Ureter (tissue), 1 donor: ENCODE data around the gene SYNJ1. TPM values are rescaled to one million over a fixed set of nuclear protein-coding genes. Genes with fewer than 3 reads are reported as not detected.
"Not testable (repeated sequence)": the region's sequence is repeated elsewhere in the genome, so short reads cannot be mapped to it uniquely, and the experiment has no call there.

Experiments
- DNase-seq: peaks from one replicate; pipeline ENCODE4 v3.0.0-alpha.2; 2020; ENCODE audit warnings: low spot score
- total RNA-seq: library from RNA; stranded (reverse); gene quantifications from one replicate; pipeline ENCODE4 v1.2.4, GENCODE V29; 2023
- donor health status: DM: yes; HTN: yes; CAD: no.

The SYNJ1 gene
- total RNA-seq, 1 donor from 2014 or later: 19.1 TPM

DNA sequence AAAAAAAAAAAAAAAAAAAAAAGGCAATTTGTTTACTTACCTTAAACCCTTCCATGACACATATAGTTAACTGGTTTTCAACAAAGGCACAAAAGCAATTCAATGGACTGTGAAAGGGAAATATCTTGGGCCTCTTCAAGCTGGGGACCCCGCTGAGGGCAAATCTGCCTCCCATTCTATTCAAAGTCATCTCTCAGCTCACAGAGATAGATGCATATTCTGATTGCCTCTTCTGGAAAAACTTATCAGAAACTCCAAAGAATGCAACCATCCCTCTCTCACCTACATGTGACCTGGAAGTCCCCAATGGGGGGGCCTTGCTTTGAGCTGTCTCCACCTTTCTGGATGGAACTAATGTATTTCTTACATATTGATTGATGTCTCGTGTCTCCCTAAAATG lies 12.1 kb upstream of the SYNJ1 start:
- DNase-seq: no peak

DNA sequence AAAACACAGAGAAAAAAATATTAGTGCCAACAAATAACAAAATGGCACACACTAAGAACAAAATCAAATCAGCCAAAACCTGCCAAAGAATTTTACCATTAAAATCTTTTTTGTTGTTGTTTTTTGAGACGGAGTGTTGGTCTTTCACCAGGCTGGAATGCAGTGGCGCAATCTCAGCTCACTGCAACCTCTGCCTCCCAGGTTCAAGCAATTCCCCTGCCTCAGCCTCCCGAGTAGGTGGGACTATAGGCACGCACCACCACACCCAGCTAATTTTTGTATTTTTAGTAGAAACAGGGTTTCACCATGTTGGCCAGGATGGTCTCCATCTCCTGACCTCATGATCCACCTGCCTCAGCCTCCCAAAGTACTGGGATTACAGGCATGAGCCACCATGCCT lies 8.3 kb upstream of the SYNJ1 start:
- not testable (repeated sequence) for DNase-seq

DNA sequence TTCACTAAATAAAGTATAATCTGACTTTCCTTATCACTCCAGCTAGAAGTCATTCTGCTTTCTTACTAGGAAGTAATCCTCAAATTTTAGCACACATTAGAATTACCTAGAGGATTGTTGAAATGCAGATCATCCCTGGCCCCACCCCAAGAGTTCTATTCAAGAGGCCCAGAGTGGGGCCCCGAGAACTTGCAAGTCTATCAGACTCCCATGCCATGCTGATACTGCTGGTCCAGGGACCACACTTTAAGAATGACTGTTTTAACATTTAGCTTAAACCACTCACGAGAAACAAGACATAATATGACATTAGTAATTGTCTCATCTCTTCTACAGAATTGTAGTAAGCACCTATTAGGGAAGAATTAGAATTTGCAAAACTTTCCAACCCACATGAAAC lies 7.7 kb upstream of the SYNJ1 start:
- no peak for DNase-seq

DNA sequence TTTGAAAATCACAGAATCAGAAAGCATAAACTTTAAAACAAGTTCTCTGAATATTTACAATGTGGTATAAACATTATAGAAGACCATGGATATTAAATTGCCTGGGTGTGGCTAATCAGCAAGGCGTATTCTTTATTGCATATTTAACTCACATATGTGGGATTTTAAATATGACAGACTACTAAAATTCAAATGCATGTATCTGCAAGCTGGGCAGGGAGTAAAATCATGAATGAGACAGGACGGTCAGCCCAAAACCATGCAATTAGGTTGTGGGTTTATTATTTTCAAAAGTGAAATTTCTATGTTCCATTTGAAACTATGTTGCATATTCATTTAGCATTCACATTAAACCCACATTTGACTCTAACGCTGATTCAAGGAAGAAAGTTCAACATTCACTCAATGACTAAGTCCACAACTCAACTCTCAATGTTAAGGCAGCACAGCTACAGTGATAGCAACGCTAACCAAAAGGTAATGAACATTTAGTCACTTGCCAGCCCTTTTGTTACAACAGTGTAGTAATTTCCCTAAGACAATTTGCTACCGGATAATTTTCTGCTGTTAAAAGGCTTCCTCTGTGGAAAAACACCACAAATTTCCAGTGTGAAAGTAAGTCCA lies 6.3 kb upstream of the SYNJ1 start:
- no peak for DNase-seq

DNA sequence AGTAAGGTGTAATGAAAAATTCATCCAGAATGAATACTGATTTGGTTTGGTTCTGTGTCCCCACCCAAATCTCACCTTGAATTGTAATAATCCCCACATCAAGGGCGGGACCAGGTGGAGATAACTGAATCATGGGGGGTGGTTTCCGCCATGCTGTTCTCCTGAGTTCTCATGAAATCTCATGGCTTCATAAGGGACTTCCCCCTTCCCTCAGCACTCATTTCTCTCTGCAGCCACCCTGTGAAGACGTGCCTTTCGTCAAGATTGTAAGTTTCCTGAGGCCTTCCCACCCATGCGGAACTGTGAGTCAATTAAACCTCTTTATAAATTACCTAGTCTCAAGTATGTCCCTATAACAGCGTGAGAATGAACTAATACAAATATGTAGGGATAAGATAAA lies 5.5 kb upstream of the SYNJ1 start:
- no peak for DNase-seq

DNA sequence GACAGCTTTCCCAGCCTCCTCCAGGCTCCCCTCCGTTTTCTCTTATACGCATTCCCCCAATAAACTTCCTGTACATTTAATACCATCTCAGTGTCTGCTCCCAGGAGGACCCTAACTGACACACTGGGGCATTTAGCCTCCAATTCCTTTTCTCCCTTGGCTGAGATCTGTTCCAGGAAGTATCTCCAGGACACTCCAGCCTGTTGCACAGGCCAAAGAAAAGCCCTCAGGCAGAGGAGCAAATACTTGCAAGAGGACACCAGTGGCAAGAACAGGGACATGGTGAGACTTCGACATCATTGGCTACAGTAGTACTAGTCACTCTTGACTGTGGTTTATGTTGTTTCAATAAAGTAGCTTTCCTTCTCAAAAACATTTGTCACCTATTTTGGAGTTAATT lies 4.7 kb upstream of the SYNJ1 start:
- DNase-seq: no peak

DNA sequence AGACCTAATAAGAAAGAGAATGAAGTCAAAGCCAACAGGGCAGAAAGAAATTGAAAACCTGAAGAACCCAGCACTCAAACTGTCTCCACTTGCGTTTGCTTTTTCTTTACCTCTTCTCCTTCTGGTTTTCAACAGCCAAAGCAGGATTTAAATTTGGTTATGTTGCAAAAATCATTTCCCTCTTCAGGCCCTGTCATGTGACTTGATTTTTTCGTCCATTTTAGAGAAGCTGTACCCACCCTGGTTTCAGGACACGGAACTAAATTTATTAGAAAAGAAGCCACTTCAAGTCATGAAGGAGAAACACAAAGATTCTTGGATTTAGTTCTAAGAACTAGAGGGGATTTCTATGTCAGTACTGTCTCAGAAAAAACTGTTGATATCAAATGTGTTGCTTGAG lies 1.0 kb upstream of the SYNJ1 start:
- no peak for DNase-seq

DNA sequence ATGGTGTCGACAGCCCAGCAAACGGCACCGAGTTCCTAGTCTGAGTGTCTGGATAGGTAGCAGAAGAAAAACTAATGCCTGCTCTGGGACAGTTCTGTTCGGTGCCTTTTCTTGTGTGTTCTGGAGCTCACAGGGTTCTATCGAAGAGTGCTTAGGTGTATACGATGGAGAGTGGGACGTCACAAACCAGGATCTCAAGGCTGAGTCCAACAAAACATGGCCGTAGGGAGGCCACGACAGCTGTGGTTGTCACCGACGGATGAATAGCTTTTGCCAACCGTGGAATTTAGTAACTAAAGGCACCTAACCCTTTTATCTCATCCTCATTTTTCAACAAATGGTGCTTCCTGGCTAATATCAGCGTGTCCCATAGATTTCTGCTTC lies 635 bp upstream of the SYNJ1 start:
- no peak for DNase-seq

DNA sequence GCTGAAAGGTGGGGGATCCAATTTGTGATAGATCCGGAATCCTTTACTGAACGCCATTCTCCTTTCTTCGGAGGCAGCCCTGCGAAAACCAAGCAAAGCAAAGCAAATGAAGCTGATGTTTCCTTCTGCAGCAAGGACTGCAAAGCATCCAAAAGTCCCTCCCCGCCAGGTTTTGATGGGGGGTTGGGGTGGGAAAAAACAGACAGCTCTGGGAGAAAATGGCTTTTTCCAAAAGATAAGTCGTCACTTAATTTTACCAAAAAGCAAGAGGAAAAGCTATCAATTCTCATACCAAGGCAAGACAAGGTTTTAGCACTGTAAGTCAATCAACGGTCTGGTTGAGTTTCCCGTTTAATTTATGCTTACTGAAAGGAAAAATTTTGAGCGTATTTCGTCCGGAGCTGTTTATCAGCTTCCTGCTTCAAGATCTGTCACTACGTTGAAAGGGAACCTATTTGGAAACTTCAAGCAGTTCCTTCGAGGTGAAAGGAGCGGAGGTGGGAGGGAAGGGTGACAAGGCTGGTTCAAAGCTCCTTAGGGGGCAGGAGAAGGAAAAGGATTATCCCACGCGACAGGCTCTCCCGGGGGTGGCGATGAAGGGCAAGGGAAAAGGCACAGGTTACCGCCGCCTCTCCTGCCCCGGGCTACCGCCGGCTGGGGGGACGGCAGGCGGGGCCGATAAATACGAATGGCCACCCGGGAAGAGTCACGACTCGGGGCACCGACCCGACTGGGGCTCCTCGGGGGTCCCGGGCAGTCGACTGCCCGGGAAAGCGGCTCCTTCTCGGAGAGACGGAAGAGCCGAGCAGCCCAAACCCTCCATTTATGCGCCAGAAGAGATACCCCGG lies 750 bp downstream of the SYNJ1 start:
- peak; percentile 45 for DNase-seq

DNA sequence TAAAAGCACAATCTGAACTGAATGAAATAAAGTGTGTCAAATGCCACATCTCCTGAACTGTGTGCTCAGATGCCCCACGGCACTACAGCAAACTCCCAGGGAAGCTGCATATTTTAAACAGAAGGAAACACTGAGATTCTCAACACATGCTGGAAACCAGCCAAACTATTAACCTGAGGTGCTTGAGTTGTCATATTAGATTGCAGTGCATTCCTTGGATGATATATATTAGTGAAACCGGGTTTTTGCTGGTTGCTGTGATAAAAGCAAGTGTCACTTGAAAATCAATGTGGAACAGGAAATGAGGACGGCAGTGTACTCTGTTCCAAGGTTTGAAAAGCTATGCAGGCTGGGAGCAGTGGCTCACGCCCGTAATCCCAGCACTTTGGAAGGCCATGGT lies 8.7 kb downstream of the SYNJ1 start:
- DNase-seq: no peak

DNA sequence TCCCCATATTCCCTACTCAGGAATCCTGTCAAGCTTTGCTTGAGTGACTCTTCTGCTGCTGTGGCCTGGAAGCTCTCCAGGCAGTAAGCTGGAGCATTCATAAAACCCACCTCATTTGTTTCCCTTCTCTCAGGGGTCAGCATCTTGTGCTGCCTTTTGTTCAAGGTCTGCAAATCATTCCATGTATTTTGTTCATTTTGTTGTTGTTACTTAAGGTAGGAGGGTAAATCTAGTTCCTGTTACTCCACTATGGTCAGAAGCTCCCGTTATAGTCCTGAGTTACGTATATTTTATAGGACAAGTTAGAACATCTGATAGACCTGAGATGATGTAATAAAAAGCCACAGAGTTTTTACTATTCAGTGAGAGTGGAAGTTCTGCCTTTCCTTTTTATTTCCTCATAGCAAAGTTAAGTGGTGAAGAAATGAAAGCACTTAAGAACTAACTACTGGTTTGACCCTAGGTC lies 9.9 kb downstream of the SYNJ1 start:
- no peak for DNase-seq

DNA sequence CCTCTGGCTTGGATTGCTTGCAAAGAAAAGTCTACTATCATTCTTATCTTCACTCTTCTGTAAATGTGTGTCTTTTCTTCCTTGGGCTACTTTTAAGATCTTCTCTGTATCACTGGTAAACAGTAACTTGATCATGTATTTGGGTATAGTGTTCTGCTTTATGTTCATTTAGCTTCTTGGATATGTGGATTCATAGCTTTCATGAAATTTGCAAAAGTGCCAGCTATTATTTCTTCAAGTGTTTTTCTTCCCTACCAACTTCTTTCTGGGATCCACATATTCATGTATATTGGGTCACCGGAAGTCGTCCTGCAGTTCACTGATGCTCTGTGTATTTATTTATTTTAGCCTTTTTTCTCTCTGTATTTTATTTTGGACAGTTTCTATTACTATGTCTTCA lies 11.3 kb downstream of the SYNJ1 start:
- no peak for DNase-seq

DNA sequence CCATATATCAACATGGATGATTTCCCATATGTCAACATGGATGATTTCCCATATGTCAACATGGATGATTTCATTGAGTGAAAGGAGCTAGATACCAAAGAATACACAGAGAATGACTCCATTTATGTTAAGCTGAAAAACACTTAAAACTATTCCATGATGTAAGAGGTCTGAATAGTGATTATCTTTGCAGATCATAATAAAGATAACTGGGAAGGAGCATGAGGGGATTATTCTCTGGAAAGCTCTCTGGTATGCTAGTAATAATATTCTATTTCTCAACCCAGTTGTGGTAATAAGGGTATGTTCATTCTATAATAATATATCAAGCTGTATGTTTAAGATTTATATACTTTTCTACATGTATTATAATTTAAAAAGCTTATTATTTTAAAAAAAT lies 14.1 kb downstream of the SYNJ1 start:
- no peak for DNase-seq

DNA sequence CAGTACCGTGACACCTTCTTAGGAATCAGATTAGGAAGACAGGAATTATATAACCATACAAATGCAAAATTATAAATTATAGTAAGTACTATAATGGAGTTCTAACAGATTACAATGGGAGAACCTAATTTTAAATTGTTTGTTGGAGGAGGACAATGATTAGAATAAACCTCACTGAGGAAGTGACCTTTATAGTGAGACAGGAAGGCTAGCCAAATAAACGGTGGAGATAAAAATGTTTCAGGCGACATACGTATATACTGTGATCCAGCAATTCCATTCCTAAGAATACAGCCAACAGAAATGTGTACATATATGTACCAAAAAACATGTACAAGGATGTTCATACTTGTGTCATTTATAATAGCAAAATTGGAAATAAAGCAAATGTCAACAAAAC lies 15.2 kb downstream of the SYNJ1 start:
- DNase-seq: no peak

DNA sequence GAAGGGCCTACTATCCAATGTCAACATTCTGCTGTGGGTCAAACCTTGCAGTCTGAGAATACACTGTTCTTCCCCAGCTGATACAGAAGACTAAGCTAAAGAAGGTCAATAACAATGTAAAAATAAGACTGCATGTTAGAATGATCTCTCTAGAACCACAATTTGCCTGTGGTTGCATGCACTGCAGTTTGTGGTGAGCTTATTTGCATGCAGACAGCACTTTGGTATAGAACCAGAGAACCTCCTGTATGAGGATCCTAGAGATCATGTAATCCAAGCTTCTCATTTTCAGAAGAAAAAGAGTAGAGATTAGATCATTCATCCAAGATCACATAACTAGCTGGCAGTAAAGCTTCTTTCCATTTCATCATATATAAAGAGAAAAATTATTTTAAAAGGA lies 15.8 kb downstream of the SYNJ1 start:
- DNase-seq: no peak

DNA sequence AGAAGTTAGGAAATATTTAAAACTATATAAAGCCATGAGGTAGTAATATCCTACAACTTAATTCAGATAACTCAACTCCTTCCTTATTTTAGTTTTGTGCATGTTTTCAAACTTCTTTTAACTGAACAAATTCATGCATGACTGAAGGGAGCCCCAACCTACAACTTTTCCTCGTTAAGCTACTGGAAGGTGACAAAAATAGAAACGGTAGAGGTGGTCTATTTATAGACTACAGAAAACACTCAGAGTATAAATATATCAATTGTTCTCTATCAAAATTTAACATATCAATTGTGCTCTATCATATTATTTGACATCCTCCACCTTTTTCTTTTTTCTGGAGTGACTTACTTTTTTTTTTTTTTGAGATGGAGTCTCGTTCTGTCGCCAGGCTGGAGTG lies 16.8 kb downstream of the SYNJ1 start:
- DNase-seq: no peak

DNA sequence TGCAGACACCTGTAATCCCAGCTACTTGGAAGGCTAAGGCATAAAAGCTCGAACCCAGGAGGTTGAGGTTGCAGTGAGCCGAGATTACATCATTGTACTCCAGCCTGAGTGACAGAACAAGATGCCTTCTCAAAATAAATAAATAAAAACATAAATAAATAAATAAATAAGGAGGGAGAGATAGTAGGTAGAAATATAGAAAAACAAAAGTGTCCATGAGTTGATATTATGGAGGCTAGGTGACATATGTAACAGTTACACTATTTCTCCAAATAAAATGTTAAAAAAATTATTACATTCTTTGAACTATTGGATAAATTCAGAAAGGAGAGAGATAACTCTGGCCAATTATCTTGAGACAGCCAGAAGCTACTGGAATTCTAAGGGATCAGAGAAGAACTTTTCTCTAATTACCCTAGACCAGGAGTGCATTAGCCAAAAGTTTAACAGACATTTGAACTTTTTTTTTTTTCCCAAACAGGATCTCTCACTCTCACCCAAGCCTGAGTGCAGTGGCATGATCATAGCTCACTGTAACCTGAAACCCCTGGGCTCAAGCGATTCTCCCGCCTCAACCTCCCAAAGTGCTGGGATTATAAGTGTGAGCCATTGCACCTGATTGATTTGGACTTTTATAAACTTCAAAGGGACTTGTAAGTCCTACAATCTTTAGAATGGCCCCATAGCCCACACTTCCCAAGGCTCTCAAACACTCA lies 17.6 kb downstream of the SYNJ1 start:
- DNase-seq: no peak

DNA sequence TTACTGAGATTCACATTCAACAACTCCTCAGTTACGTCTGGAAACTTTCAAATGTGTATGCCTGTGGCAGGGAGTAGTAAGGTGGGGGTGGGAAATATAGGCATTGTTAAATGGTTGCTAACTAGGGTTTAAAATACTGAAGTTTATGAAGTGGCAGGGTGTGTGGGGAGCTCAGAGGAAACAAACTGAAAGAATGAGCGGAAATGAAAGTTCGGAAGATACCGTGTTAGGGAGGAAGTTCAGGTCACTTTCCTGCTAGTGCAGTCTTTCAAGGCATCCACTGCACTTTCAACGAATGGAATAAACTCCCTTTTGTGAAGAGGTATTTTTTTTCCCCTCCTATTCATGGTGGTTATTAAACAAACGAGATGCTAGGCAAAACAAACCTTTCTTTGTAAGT lies 19.7 kb downstream of the SYNJ1 start:
- no peak for DNase-seq

DNA sequence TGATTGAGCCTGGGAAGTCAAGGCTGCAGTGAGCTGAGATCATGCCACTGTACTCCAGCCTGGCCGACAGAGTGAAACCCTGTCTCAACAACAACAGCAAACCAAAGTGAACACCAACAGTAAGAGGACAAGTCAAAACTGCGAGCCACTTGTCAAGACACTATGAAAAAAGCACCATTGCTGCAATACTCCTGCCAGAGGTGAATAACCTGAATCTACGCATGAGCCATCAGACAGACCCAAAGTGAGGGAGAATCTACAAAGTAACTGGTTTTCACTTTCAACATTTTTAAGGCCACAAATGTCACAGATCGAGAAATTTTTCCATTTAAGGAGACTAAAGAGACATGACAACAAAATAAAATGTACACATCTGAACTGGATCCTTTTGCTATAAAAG lies 21.9 kb downstream of the SYNJ1 start:
- DNase-seq: no peak

DNA sequence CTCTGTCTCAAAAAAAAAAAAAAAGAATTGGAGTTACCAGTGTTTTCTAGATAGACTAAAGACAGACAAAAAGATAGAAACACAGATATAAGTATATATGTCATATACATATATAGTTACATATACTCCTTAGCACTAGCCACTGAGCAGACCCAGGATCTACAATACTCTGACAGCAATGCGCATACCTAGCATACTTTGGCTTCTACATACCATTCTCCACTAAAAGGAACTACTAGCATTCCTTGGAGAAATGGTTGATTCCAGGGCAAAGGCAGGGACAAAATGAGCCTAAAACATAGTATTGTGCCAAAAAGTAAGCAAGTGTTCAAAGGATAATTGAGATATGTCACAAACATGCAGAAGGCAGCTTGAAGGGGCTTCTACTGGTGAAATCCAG lies 22.7 kb downstream of the SYNJ1 start:
- DNase-seq: no peak

DNA sequence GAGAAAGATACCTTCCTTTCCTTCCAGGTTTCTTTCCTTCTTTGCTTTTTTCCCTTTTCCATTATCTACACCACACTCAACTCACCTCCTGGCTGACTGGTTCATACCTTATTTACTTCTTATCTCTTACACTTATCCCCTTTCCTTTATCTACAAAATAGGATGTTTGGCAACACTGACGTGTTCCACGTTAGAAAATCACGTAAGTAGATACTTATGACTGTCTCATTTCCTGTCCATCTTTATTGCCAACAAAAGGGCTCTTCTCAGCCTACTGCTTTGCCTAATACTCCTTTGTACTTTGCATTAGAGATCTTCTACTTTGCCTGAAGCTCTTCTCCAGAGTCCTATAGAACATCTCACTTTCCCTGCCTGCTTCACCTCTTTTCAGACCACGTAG lies 25.1 kb downstream of the SYNJ1 start:
- DNase-seq: no peak

DNA sequence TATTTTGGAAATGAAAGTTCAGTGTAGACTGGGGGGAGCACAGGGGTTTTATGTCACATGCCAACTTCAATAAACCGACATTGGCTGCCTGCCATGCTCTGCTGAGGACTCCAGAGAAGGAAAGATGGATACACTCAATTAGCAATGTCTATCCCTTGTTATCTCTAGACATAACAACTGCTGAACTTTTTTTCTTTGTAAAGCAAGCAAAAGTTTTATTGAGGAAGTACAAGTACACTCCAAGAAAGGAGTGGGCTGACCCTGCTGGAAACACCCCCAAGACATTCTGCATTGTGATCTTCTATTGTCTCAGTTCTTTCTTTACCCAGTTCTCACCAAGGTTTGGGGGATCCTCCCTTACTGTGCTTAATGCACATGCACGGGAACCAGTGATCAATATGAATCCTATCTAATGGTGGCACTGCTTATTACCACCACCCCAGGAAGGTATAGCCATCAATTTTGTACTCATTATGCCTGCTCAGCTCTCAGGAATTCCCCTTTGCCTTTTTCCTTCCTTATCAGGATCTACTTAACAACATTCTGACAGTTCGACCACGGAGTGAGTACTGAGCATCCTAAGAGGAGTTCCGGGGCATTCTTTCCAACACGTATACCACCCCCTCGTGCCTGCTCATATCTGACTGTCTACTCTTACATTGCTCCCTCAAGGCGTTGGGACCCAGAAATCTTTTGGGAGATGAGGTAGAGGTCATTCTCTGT lies 28.7 kb downstream of the SYNJ1 start:
- no peak for DNase-seq
